Measurements from ENCODE around the gene RTEL1. TPM values are rescaled to one million over a fixed set of nuclear protein-coding genes. Genes with fewer than 3 reads are reported as not detected.

The RTEL1 gene
- total and polyA plus RNA-seq, 9 of the 15 experiments (the other 6 are each of a cell fraction or from before 2014, with no cell fraction given), result 0.36 to 61.0 (median 17.9) TPM

GRCh38 chr20:63653041-63653973 lies 4.8 kb upstream of the RTEL1 start, which contains the start of gene STMN3 (continued):
- TF ChIP-seq USF2 (CRISPR knock-in tag; IDR thresholded peaks at IDR 0.05) (peak; percentile 37; the same call in 1 of the 2 replicates), CEBPZ (IDR thresholded peaks at IDR 0.05; ENCODE audit: borderline replicate concordance, low read depth, low read length) (no peak), RBM39 (optimal IDR thresholded peaks at IDR 0.05; ENCODE audit: low read depth, low read length) (no peak), SPI1 (IDR thresholded peaks at IDR 0.05; ENCODE audit: borderline replicate concordance, low read depth, low read length) (no peak), MEF2A (IDR thresholded peaks at IDR 0.05; ENCODE audit: control insufficient read depth, low read depth, low read length) (no peak), E2F5 (CRISPR knock-in tag; IDR thresholded peaks at IDR 0.05) (no peak), SIX5 (IDR thresholded peaks at IDR 0.05; ENCODE audit: borderline replicate concordance in 1 of 2, insufficient read depth in 1 of 2, low read depth in 1 of 2, low read length in 2 of 2) (no peak), NBN (IDR thresholded peaks at IDR 0.05; ENCODE audit: low read depth) (no peak), ZBTB12 (CRISPR knock-in tag; IDR thresholded peaks at IDR 0.05) (no peak), SIN3A (IDR thresholded peaks at IDR 0.05; ENCODE audit: borderline replicate concordance in 2 of 2, control insufficient read depth in 1 of 2, low read depth in 2 of 2, low read length in 2 of 2) (peak; percentile 92 to 99; a peak in 3 of 4 replicates), SRF (CRISPR knock-in tag; IDR thresholded peaks at IDR 0.05) (peak in 1 of 2 experiments; percentile 86; a peak in 2 of 4 replicates), ZNF232 (CRISPR knock-in tag; IDR thresholded peaks at IDR 0.05) (peak; percentile 73; the same call in 1 of the 2 replicates), UBTF (IDR thresholded peaks at IDR 0.05; ENCODE audit: borderline replicate concordance in 1 of 2, low read depth in 2 of 2, low read length in 2 of 2) (peak; percentile 77 to 85; a peak in 2 of 4 replicates), ATF2 (CRISPR knock-in tag; IDR thresholded peaks at IDR 0.05) (no peak)
